ENCODE results near the gene SPATA17.
"Not testable (repeated sequence)": the region's sequence is repeated elsewhere in the genome, so short reads cannot be mapped to it uniquely, and the experiment has no call there.

Gene SPATA17

GRCh38 chr1:217681806-217682205 is 50.7 kb downstream of the SPATA17 start:
- FAIRE-seq: no peak

- FAIRE-seq: no peak
These were observed 56.4 kb downstream of the SPATA17 start for GRCh38 chr1:217687511-217687910.

GRCh38 chr1:217696140-217696539 is 65.0 kb downstream of the SPATA17 start:
- FAIRE-seq: not testable (repeated sequence)

- no peak for FAIRE-seq
These were observed 72.2 kb downstream of the SPATA17 start for GRCh38 chr1:217703326-217703725.

GRCh38 chr1:217712925-217713597 is 81.9 kb downstream of the SPATA17 start:
- FAIRE-seq: no peak

- FAIRE-seq: no peak
These were observed 84.5 kb downstream of the SPATA17 start for GRCh38 chr1:217715681-217716080.

- no peak for FAIRE-seq
These were observed 86.8 kb downstream of the SPATA17 start for GRCh38 chr1:217717959-217718358.

GRCh38 chr1:217718873-217719272 is 87.7 kb downstream of the SPATA17 start:
- no peak for FAIRE-seq

- no peak for FAIRE-seq
These were observed 90.5 kb downstream of the SPATA17 start for GRCh38 chr1:217721692-217722091.

GRCh38 chr1:217734973-217735372 is 103.8 kb downstream of the SPATA17 start:
- no peak for FAIRE-seq

- FAIRE-seq: peak; percentile 81
These were observed 116.1 kb downstream of the SPATA17 start for GRCh38 chr1:217747156-217747769.

GRCh38 chr1:217769768-217770167 is 138.6 kb downstream of the SPATA17 start:
- no peak for FAIRE-seq

GRCh38 chr1:217770918-217771317 is 139.8 kb downstream of the SPATA17 start:
- FAIRE-seq: no peak

- FAIRE-seq: no peak
These were observed 145.5 kb downstream of the SPATA17 start for GRCh38 chr1:217776693-217777092.

- no peak for FAIRE-seq
These were observed 149.9 kb downstream of the SPATA17 start for GRCh38 chr1:217781056-217781455.

GRCh38 chr1:217791091-217791490 is 159.9 kb downstream of the SPATA17 start:
- no peak for FAIRE-seq

GRCh38 chr1:217805792-217806191 is 174.6 kb downstream of the SPATA17 start:
- FAIRE-seq: no peak

- peak; percentile 39 for FAIRE-seq
These were observed 181.0 kb downstream of the SPATA17 start for GRCh38 chr1:217812175-217812574.

GRCh38 chr1:217813031-217813430 is 181.9 kb downstream of the SPATA17 start:
- FAIRE-seq: no peak

- no peak for FAIRE-seq
These were observed 206.5 kb downstream of the SPATA17 start for GRCh38 chr1:217837691-217838090.

- FAIRE-seq: no peak
These were observed 208.0 kb downstream of the SPATA17 start for GRCh38 chr1:217839161-217839560.

- FAIRE-seq: no peak
These were observed 215.6 kb downstream of the SPATA17 start for GRCh38 chr1:217846733-217847132.

GRCh38 chr1:217847643-217848042 is 216.5 kb downstream of the SPATA17 start:
- no peak for FAIRE-seq

GRCh38 chr1:217856342-217857034 is 225.3 kb downstream of the SPATA17 start:
- no peak for FAIRE-seq
